Glutamatergic neuron (in vitro differentiated cells): Measurements from ENCODE around the gene FASTK. TPM values are rescaled to one million over a fixed set of nuclear protein-coding genes. Genes with fewer than 3 reads are reported as not detected.

Source experiments
- DNase-seq: peaks from one replicate; pipeline ENCODE4 v3.0.0; 2022
- H3K27ac Mint-ChIP-seq: one replicate; pipeline ENCODE4 v1.8.0; 2020; ENCODE audit warnings: mild to moderate bottlenecking, mixed read lengths, inconsistent platforms; ENCODE audit not compliant: unreplicated experiment
- H3K27me3 Mint-ChIP-seq: one replicate; pipeline ENCODE4 v1.8.0; 2020; ENCODE audit warnings: mild to moderate bottlenecking, moderate library complexity, mixed read lengths, inconsistent platforms; ENCODE audit not compliant: unreplicated experiment
- H3K36me3 Mint-ChIP-seq: one replicate; pipeline ENCODE4 v1.8.0; 2020; ENCODE audit warnings: mild to moderate bottlenecking, mixed read lengths, inconsistent platforms; ENCODE audit not compliant: unreplicated experiment
- H3K4me1 Mint-ChIP-seq: one replicate; pipeline ENCODE4 v1.8.0; 2020; ENCODE audit warnings: mild to moderate bottlenecking, low read depth, mixed read lengths, inconsistent platforms; ENCODE audit not compliant: unreplicated experiment
- H3K4me3 Mint-ChIP-seq: one replicate; pipeline ENCODE4 v1.8.0; 2020; ENCODE audit warnings: mild to moderate bottlenecking, mixed read lengths, inconsistent platforms; ENCODE audit not compliant: unreplicated experiment
- H3K9me3 Mint-ChIP-seq: one replicate; pipeline ENCODE4 v1.8.0; 2020; ENCODE audit warnings: mild to moderate bottlenecking, moderate library complexity, mixed read lengths, inconsistent platforms; ENCODE audit not compliant: unreplicated experiment
- total RNA-seq: library from RNA; stranded (reverse); fragmentation: NEBNext Ultra II Directional; extraction: Animal tissue kit (Norgen Biotek cat#: 25700); gene quantifications from one replicate; pipeline ENCODE4 v1.2.1, GENCODE V29; 2021; ENCODE audit not compliant: unreplicated experiment
- TF ChIP-seq, protein P1 (sequence below): fragments of 200-600 bp; sonication (generic); IDR thresholded peaks from one replicate; pipeline ENCODE4 v1.5.0; 2021; ENCODE audit not compliant: partially characterized antibody, unreplicated experiment

The FASTK gene
- total RNA-seq, 1 donor from 2014 or later, result 64.7 TPM

DNA sequence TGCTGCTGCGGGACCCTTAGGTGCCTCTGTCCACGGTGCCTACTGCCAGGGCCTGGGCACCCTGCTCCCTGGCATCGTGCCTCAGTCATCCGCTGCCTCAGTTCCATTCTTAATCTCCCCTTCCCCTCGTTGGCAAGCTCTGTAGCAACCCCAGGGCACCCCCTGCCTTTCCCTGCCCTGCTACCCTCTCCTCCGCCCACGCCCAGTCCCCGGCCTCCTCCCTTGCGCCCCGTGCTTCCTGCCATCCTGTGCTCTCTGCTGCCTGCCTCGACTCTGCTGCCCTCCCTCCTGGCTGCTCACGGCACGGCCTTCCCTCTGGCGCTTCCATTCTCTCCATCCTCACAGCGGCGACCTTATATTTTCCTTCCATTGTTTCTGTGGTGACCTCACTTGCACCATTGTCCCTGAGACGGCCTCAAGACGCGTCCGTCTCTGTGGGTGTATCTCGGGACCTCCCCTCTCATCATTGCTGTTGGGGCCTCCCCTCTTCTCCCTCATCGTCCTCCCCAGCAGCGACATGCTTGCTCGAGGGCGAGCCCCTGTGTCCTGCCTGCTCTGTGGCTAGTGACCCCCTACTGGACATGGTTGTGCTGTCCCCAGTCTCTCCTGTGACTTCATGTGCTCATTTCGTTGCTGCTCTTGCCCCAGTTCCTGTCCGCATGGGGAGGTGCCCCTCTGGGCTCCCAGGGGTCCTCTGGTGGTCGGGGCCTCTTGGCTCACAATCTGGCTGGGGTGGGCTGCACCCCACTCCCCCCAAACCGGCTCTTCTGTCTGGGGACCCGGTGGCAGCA, 41.0 kb upstream of the FASTK start:
- no peak overlapping the region for H3K4me3 Mint-ChIP-seq
- H3K4me1 Mint-ChIP-seq, result peaks cover 19% of the 10 kb centered on the region
- DNase-seq, result no peak
- H3K36me3 Mint-ChIP-seq, result no peaks in the 10 kb centered on the region
- H3K27me3 Mint-ChIP-seq, result peaks cover 22% of the 10 kb centered on the region
- H3K27ac Mint-ChIP-seq, result peak overlapping the region; percentile 22
- H3K9me3 Mint-ChIP-seq, result peaks cover 25% of the 10 kb centered on the region
- TF ChIP-seq, protein P1, sequence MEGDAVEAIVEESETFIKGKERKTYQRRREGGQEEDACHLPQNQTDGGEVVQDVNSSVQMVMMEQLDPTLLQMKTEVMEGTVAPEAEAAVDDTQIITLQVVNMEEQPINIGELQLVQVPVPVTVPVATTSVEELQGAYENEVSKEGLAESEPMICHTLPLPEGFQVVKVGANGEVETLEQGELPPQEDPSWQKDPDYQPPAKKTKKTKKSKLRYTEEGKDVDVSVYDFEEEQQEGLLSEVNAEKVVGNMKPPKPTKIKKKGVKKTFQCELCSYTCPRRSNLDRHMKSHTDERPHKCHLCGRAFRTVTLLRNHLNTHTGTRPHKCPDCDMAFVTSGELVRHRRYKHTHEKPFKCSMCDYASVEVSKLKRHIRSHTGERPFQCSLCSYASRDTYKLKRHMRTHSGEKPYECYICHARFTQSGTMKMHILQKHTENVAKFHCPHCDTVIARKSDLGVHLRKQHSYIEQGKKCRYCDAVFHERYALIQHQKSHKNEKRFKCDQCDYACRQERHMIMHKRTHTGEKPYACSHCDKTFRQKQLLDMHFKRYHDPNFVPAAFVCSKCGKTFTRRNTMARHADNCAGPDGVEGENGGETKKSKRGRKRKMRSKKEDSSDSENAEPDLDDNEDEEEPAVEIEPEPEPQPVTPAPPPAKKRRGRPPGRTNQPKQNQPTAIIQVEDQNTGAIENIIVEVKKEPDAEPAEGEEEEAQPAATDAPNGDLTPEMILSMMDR, result no peak

DNA sequence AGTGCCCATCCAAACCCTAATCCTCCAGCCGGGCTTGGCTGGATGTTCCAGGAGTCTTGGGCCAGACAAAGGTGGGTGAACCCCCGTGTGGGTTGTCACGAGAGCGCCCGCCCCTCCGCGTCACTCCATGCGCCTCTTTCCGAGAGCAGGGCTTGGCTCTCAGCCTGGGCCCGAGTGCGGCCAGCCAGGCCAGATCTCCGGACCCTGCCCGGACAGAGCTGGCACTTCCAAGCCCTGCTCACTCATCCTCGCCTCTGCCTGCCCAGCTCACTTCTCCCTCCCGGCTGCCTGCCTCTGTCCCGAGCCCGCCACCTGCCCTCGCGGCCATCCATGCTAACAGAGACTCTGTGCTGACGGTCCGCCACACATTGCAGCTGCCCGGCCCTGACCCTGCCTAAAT, 40.3 kb upstream of the FASTK start:
- Mint-ChIP-seq H3K27me3 (peaks cover 19% of the 10 kb centered on the region), H3K27ac (peak overlapping the region; percentile 22), H3K4me3 (no peak overlapping the region), H3K36me3 (no peaks in the 10 kb centered on the region), H3K4me1 (peaks cover 19% of the 10 kb centered on the region), H3K9me3 (peaks cover 23% of the 10 kb centered on the region)
- no peak for DNase-seq
- TF ChIP-seq, protein P1, result no peak

DNA sequence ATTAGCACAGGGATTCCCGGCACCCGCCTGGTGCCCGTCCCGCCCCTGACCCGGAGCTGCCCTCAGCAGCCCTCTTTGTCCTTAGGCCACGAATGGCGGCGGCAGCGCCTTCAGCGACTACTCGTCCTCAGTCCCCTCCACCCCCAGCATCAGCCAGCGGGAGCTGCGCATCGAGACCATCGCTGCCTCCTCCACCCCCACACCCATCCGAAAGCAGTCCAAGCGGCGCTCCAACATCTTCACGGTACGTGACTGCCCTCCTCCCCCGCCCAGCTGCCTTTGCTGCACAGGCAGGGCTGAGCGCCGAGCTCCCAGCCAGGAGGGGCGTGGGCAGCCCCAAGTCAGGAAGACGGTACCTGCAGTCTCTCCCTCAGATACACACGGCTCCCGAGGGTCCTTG, 39.3 kb upstream of the FASTK start:
- H3K36me3 Mint-ChIP-seq, result no peaks in the 10 kb centered on the region
- H3K27me3 Mint-ChIP-seq, result peaks cover 15% of the 10 kb centered on the region
- H3K27ac Mint-ChIP-seq, result no peak overlapping the region

DNA sequence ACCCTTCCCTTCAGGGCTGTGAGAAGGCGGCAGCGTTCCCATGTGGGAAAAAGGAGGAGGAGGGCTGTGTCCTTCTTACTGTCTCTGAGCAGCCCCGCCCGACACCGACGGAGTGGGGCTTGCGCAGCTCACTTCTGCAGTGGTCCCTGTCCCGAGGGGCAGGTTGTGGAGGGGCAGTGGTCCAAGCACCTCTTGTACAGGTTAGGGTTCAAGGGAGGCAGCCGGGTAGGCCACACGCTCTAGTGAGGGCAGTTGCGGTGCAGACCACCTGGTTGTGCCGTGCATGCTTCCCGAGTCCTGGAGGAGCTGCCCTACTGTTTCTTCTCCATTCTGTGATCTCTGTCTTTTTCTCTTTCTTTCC, 38.4 kb upstream of the FASTK start:
- H3K4me3 Mint-ChIP-seq, result peak overlapping the region; percentile 35
- DNase-seq, result no peak
- no peaks in the 10 kb centered on the region for H3K36me3 Mint-ChIP-seq
- H3K27ac Mint-ChIP-seq, result peak overlapping the region; percentile 29
- H3K27me3 Mint-ChIP-seq, result peaks cover 11% of the 10 kb centered on the region
- peaks cover 8% of the 10 kb centered on the region for H3K4me1 Mint-ChIP-seq
- peaks cover 16% of the 10 kb centered on the region for H3K9me3 Mint-ChIP-seq
- TF ChIP-seq, protein P1, result no peak

More for the DNA sequence above, 39.3 kb upstream of the FASTK start:
- peaks cover 20% of the 10 kb centered on the region for H3K9me3 Mint-ChIP-seq
- no peak for DNase-seq
- no peak overlapping the region for H3K4me3 Mint-ChIP-seq
- TF ChIP-seq, protein P1, result no peak
- H3K4me1 Mint-ChIP-seq, result peaks cover 16% of the 10 kb centered on the region
